Upper lobe of right lung (tissue), 1 donor: ENCODE results near the gene DGUOK. TPM values are rescaled to one million over a fixed set of nuclear protein-coding genes. Genes with fewer than 3 reads are reported as not detected.

Source experiments
- ATAC-seq: fragments of 200-7000 bp; cut with Tn5 transposase; one replicate; pipeline ENCODE4 v1.9.1; 2020; ENCODE audit warnings: mild to moderate bottlenecking, moderate library complexity
- DNase-seq: peaks from one replicate; pipeline ENCODE4 v3.0.0-alpha.2; 2020
- H3K27ac ChIP-seq: fragments of 200-600 bp; one replicate; pipeline ENCODE4 v1.8.0; 2022
- H3K27me3 ChIP-seq: fragments of 200-600 bp; one replicate; pipeline ENCODE4 v1.8.0; 2022; ENCODE audit warnings: mild to moderate bottlenecking
- H3K36me3 ChIP-seq: fragments of 200-600 bp; one replicate; pipeline ENCODE4 v1.8.0; 2022
- H3K4me1 ChIP-seq: fragments of 200-600 bp; one replicate; pipeline ENCODE4 v1.8.0; 2022
- H3K4me3 ChIP-seq: fragments of 200-600 bp; one replicate; pipeline ENCODE4 v1.8.0; 2022; ENCODE audit warnings: mild to moderate bottlenecking
- H3K9me3 ChIP-seq: fragments of 200-600 bp; one replicate; pipeline ENCODE4 v1.8.0; 2022
- intact Hi-C: fragments of 100-400 bp; cut with DNase I; formaldehyde crosslinking; loops from one replicate; pipeline ENCODE4 v1.11.0; 2022
- total RNA-seq: library from RNA; stranded (reverse); fragmentation: NEBNext Ultra II Directional; extraction: Animal tissue kit (Norgen Biotek cat#: 25700); gene quantifications from one replicate; pipeline ENCODE4 v1.2.1, GENCODE V29; 2021
- TF ChIP-seq, protein P1 (sequence below): fragments of 200-600 bp; IDR thresholded peaks from one replicate; pipeline ENCODE4 v1.8.0; 2022; ENCODE audit warnings: antibody characterized with exemption
- donor health status: DM: no; HTN: yes; CAD: no; lungs with severe emphysema.

Gene DGUOK
- total RNA-seq, 1 donor from 2014 or later: 34.4 TPM

- ATAC-seq (no peak), DNase-seq (no peak)
- H3K27ac ChIP-seq: no peak overlapping the region
- H3K4me3 ChIP-seq: no peak overlapping the region
- H3K27me3 ChIP-seq: no peaks in the 10 kb centered on the region
- TF ChIP-seq, protein P1, sequence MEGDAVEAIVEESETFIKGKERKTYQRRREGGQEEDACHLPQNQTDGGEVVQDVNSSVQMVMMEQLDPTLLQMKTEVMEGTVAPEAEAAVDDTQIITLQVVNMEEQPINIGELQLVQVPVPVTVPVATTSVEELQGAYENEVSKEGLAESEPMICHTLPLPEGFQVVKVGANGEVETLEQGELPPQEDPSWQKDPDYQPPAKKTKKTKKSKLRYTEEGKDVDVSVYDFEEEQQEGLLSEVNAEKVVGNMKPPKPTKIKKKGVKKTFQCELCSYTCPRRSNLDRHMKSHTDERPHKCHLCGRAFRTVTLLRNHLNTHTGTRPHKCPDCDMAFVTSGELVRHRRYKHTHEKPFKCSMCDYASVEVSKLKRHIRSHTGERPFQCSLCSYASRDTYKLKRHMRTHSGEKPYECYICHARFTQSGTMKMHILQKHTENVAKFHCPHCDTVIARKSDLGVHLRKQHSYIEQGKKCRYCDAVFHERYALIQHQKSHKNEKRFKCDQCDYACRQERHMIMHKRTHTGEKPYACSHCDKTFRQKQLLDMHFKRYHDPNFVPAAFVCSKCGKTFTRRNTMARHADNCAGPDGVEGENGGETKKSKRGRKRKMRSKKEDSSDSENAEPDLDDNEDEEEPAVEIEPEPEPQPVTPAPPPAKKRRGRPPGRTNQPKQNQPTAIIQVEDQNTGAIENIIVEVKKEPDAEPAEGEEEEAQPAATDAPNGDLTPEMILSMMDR: no peak
- H3K4me1 ChIP-seq: no peaks in the 10 kb centered on the region
- intact Hi-C loops: no loop called here
- no peaks in the 10 kb centered on the region for H3K36me3 ChIP-seq
- H3K9me3 ChIP-seq: no peaks in the 10 kb centered on the region
Measured at GRCh38 chr2:73917296-73917695, 9.4 kb upstream of the DGUOK start.

GRCh38 chr2:73917696-73918207 is 8.9 kb upstream of the DGUOK start:
- Histone ChIP-seq H3K36me3 (no peaks in the 10 kb centered on the region), H3K4me3 (no peak overlapping the region), H3K9me3 (no peaks in the 10 kb centered on the region), H3K4me1 (no peaks in the 10 kb centered on the region), H3K27me3 (no peaks in the 10 kb centered on the region), H3K27ac (no peak overlapping the region)
- TF ChIP-seq, protein P1: no peak
- ATAC-seq (no peak), DNase-seq (no peak)
- intact Hi-C loops: no loop called here

DNA sequence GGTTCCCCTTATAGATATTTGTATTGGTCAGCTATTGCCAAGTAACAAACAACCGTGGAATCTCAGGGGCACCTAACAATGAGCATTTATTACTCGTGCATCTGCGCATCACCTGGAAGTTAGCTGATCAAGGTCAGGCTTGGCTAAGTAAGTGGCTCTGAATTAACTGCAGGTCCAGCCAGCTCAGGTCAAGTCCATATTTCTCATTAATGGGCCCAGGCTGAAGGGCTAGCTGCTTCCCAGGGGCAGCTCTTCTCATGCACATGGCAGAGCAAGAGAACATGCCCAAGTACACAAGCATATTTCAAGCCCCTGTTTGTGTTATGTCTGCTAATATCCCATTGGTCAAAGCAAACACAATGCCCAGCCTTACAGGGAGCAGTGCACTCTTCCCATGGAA is 7.8 kb upstream of the DGUOK start:
- Histone ChIP-seq H3K27me3 (no peaks in the 10 kb centered on the region), H3K27ac (no peak overlapping the region), H3K36me3 (no peaks in the 10 kb centered on the region), H3K9me3 (no peaks in the 10 kb centered on the region), H3K4me3 (no peak overlapping the region), H3K4me1 (no peaks in the 10 kb centered on the region)
- intact Hi-C loops: no loop called here
- TF ChIP-seq, protein P1: no peak
- ATAC-seq (no peak), DNase-seq (no peak)

DNA sequence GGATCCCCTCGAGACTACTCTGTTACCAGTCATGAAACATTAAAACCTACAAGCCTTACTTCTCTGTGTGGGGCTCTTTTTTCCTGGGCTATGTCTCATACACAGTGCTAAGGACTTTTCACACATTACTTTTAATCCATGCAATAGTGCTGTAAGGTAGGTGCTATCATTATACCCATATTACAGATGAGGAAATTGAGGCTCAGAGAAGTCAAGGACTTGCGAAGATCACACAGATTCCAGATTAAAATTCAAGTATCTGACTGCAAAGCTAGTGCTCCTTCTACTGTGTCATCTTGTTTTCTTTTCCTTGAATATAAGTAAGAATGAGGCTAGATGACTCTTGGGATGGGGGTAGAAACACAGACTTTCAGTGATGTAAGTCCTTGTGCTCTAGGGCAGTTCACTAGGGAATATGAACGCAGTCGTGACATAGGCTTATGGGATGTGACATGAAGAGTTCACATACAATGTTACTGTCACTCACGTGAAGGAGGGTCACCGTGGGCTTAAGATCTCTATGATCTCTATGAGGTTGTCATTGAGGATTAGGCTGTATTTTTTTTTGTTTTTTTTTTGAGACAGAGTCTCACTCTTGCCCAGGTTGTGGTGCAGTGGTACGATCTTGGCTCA is 7.0 kb upstream of the DGUOK start:
- no peaks in the 10 kb centered on the region for H3K4me1 ChIP-seq
- H3K36me3 ChIP-seq: no peaks in the 10 kb centered on the region
- intact Hi-C loops: no loop called here
- no peak overlapping the region for H3K27ac ChIP-seq
- DNase-seq (no peak), ATAC-seq (no peak)
- no peak overlapping the region for H3K4me3 ChIP-seq
- TF ChIP-seq, protein P1: no peak
- H3K27me3 ChIP-seq: no peaks in the 10 kb centered on the region
- H3K9me3 ChIP-seq: no peaks in the 10 kb centered on the region

GRCh38 chr2:73920577-73921545 is 5.8 kb upstream of the DGUOK start:
- Histone ChIP-seq H3K4me1 (no peaks in the 10 kb centered on the region), H3K9me3 (no peaks in the 10 kb centered on the region), H3K27ac (no peak overlapping the region), H3K36me3 (no peaks in the 10 kb centered on the region), H3K27me3 (no peaks in the 10 kb centered on the region), H3K4me3 (no peak overlapping the region)
- TF ChIP-seq, protein P1: peak; percentile 31
- intact Hi-C loops: no loop called here
- ATAC-seq (peak; percentile 77), DNase-seq (peak; percentile 75)
